ENCODE data around the gene RAD23A. TPM values are rescaled to one million over a fixed set of nuclear protein-coding genes. Genes with fewer than 3 reads are reported as not detected.

The RAD23A gene
- total and polyA plus RNA-seq, 2 of the 4 experiments (the other 2 are of a cell fraction), result 54.3 to 67.8 TPM

- 7% methylated on average over 8 of the region's 16 CpGs; no CpG with 5 or more reads in 1 of the 2 experiments for WGBS, 2 experiments (ENCODE audit: extremely low coverage in 2 of 2, insufficient read length in 1 of 2)
- POLR2A ChIA-PET (ENCODE audit: unreplicated experiment), result interaction anchor here (1.0 kb wide), 1 partner anchor 12 kb away, joined by 4 read pairs; no protein-coding TSS in a partner anchor
- TF ChIP-seq, protein P1, sequence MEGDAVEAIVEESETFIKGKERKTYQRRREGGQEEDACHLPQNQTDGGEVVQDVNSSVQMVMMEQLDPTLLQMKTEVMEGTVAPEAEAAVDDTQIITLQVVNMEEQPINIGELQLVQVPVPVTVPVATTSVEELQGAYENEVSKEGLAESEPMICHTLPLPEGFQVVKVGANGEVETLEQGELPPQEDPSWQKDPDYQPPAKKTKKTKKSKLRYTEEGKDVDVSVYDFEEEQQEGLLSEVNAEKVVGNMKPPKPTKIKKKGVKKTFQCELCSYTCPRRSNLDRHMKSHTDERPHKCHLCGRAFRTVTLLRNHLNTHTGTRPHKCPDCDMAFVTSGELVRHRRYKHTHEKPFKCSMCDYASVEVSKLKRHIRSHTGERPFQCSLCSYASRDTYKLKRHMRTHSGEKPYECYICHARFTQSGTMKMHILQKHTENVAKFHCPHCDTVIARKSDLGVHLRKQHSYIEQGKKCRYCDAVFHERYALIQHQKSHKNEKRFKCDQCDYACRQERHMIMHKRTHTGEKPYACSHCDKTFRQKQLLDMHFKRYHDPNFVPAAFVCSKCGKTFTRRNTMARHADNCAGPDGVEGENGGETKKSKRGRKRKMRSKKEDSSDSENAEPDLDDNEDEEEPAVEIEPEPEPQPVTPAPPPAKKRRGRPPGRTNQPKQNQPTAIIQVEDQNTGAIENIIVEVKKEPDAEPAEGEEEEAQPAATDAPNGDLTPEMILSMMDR (conservative IDR thresholded peaks at IDR 0.05; ENCODE audit: low read depth, low read length), result no peak
- TF ChIP-seq FOS (IDR thresholded peaks at IDR 0.05; ENCODE audit: low read depth, low read length) (no peak), SMC3 (IDR thresholded peaks at IDR 0.05; ENCODE audit: low read depth, low read length) (no peak), MAFK (IDR thresholded peaks at IDR 0.05; ENCODE audit: low read depth, low read length) (no peak), CHD1 (IDR thresholded peaks at IDR 0.05; ENCODE audit: low read depth, low read length) (no peak), POLR2A (IDR thresholded peaks at IDR 0.05; ENCODE audit: low read depth, low read length) (no peak), RCOR1 (IDR thresholded peaks at IDR 0.05; ENCODE audit: insufficient replicate concordance, low read length) (no peak), RFX5 (IDR thresholded peaks at IDR 0.05; ENCODE audit: low read depth, low read length) (no peak), RAD21 (IDR thresholded peaks at IDR 0.05; ENCODE audit: low read length) (no peak), MAZ (IDR thresholded peaks at IDR 0.05; ENCODE audit: borderline replicate concordance, low read depth, low read length) (no peak), CEBPB (IDR thresholded peaks at IDR 0.05; ENCODE audit: low read depth, low read length) (no peak), NFE2L2 (IDR thresholded peaks at IDR 0.05; ENCODE audit: low read depth, low read length) (no peak), MXI1 (IDR thresholded peaks at IDR 0.05; ENCODE audit: borderline replicate concordance, low read depth, low read length) (no peak), BHLHE40 (IDR thresholded peaks at IDR 0.05; ENCODE audit: low read depth, low read length) (no peak)
- TF ChIP-seq, protein P2, sequence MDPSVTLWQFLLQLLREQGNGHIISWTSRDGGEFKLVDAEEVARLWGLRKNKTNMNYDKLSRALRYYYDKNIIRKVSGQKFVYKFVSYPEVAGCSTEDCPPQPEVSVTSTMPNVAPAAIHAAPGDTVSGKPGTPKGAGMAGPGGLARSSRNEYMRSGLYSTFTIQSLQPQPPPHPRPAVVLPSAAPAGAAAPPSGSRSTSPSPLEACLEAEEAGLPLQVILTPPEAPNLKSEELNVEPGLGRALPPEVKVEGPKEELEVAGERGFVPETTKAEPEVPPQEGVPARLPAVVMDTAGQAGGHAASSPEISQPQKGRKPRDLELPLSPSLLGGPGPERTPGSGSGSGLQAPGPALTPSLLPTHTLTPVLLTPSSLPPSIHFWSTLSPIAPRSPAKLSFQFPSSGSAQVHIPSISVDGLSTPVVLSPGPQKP (IDR thresholded peaks at IDR 0.05; ENCODE audit: borderline replicate concordance, low read depth, low read length), result no peak
Measured at GRCh38 chr19:12932392-12933286, 13.0 kb upstream of the RAD23A start.

More at GRCh38 chr19:12932392-12933286, 13.0 kb upstream of the RAD23A start:
- H3K79me1 ChIP-seq (ENCODE audit: low read depth in 1 of 2, low read length in 2 of 2), result peaks cover 8 to 52% of the 10 kb centered on the region in 2 experiments; a peak in 3 of 4 replicates
- in situ Hi-C loops (cut with MboI; ENCODE audit: low sequenced_read_pairs) (no loop called here), dilution Hi-C loops (cut with HindIII; ENCODE audit: low sequenced_read_pairs, unreplicated experiment) (no loop called here), intact Hi-C loops (cut with micrococcal nuclease) (no loop called here)
- no peak for DNase-seq
- H3K4me2 ChIP-seq (ENCODE audit: low read depth, low read length), result peak overlapping the region; percentile 93
- H3K14ac ChIP-seq (replicated peaks; ENCODE audit: low read depth, low read length), result peak overlapping the region; percentile 97
- H3K9ac ChIP-seq (ENCODE audit: low read depth, low read length), result peak overlapping the region; percentile 92
- H2BK20ac ChIP-seq (ENCODE audit: low read depth, low read length), result no peak overlapping the region
- H3K4me1 ChIP-seq (ENCODE audit: control insufficient read depth, insufficient read depth, low read length), result peaks cover 9% of the 10 kb centered on the region
- CTCF ChIA-PET, result no interaction called here
- H2AK9ac ChIP-seq (replicated peaks; ENCODE audit: low read depth, low read length, poor library complexity), result peak overlapping the region; percentile 100
- no peak overlapping the region for H2BK15ac ChIP-seq (ENCODE audit: low read depth, low read length)
- H4K91ac ChIP-seq (ENCODE audit: insufficient read depth, low read depth, low read length), result peak overlapping the region; percentile 73
- H3K56ac ChIP-seq (ENCODE audit: extremely low read depth, insufficient read depth, low read length), result peak overlapping the region; percentile 73; the same call in 1 of the 2 replicates
- peak overlapping the region; percentile 44 to 96 for H4K8ac ChIP-seq (ENCODE audit: low read depth in 2 of 2, low read length in 2 of 2)
- H3K23ac ChIP-seq (ENCODE audit: low read depth, low read length), result peak overlapping the region; percentile 93
- peaks cover 18% of the 10 kb centered on the region for H4K20me1 ChIP-seq (ENCODE audit: insufficient read depth, low read length)
- H3K36me3 ChIP-seq (ENCODE audit: control insufficient read depth, insufficient read depth, low read length), result peaks cover 25% of the 10 kb centered on the region
- peak overlapping the region; percentile 91 for H3K4me3 ChIP-seq (ENCODE audit: insufficient read depth, low read depth, low read length)
- peak overlapping the region; percentile 74 for H4K5ac ChIP-seq (ENCODE audit: low read depth, low read length)
- no peak; the same call in 1 of the 2 replicates for ATAC-seq (ENCODE audit: low read depth)
- H3K9me3 ChIP-seq (ENCODE audit: control insufficient read depth, insufficient read depth, low read length), result no peaks in the 10 kb centered on the region
- peak overlapping the region; percentile 93 for H3K4ac ChIP-seq (ENCODE audit: low read depth, low read length)
- H3K27ac ChIP-seq (ENCODE audit: insufficient read depth, low read length), result peak overlapping the region; percentile 80
- H2BK5ac ChIP-seq (ENCODE audit: low read depth, low read length, poor library complexity, severe bottlenecking), result peak overlapping the region; percentile 82
- no peaks in the 10 kb centered on the region for H3K27me3 ChIP-seq (ENCODE audit: control insufficient read depth, insufficient read depth, low read length)
- H2AFZ ChIP-seq (replicated peaks; ENCODE audit: low read length, poor library complexity), result peak overlapping the region; percentile 97
- peaks cover 11% of the 10 kb centered on the region for H3K9me1 ChIP-seq (ENCODE audit: insufficient read depth, low read length)
- H2AK5ac ChIP-seq (ENCODE audit: low read depth, low read length), result peak overlapping the region; percentile 93
- BruUV-seq (replicated peaks), result no TSS peak
- H3K18ac ChIP-seq (ENCODE audit: low read depth, low read length), result no peak overlapping the region
- H2BK120ac ChIP-seq (ENCODE audit: low read depth, low read length), result peak overlapping the region; percentile 25; the same call in 1 of the 2 replicates

Measured in IMR-90 (cell line).